ENCODE measurements around the gene FCRLB.
"Not testable (repeated sequence)": the region's sequence is repeated elsewhere in the genome, so short reads cannot be mapped to it uniquely, and the experiment has no call there.

FCRLB gene, protein sequence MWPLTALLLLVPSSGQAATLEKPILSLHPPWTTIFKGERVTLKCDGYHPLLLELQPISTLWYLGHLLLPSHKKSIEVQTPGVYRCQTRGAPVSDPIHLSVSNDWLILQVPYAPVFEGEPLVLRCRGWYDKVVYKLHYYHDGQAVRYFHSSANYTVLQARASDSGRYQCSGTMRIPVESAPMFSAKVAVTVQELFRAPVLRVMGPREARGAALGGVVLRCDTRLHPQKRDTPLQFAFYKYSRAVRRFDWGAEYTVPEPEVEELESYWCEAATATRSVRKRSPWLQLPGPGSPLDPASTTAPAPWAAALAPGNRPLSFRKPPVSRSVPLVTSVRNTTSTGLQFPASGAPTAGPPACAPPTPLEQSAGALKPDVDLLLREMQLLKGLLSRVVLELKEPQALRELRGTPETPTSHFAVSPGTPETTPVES

DNA sequence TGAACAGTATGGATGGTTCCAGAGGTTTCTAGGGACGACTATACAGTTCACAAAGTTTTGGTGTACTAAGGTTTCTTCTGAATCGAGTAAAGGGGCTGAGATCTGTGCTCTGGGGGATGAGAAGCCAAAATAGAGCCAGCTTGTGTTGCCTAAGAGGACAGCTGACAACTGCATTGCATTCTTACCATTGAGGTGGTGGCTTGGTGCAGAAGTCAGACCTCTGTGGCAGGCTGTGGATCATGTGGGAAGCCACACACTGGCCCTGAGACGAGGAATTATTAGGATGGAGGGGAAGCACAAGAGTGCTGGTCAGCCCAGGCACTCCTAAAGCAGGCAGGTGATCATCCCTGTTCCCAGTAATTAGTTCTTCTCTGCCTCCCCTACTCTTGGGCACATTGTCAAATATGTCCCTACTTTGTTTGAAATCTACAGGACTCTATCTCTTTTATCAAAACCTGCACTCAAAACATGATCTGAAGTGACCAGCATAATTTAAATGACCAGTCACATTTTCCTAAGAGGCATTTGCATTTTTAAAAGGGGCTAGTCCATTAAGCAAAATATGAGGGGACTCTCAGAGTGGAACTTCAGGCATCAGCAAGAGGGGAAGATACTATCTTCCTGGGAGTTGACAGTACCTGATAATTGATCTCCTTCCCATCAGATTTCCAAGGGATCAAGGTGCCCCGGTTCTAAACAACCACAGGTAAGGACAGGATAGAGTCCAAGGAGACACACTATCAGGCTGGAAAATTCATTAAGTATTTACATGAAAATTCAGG, at the start of gene FCRLB:
TSS of gene FCRLB (plus strand) at position 589 of the 782 bp plus-strand sequence. CDS start 1,129 bp downstream, outside the sequence.
- DNase-seq, result no peak

DNA sequence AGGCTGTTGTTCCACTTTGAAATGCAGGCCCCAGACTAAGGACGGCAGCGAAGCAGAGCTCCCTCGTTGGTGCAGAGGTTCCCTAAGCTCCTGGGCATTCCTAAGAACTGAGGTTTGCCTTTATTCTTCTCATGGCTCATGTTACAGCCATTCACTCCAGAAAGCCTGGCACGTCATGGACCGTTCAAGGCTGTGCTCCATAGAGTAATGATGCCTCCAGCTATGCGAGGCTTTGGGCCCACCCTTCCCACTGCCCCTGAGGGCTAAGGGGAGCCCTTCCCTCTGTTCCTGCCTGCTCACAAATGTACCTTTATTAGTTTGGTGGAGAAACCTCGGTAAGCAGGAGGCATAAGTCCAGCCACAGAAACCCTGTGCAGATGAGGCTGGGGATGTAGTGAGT, 47.9 kb upstream of the FCRLB start:
- not testable (repeated sequence) for DNase-seq

DNA sequence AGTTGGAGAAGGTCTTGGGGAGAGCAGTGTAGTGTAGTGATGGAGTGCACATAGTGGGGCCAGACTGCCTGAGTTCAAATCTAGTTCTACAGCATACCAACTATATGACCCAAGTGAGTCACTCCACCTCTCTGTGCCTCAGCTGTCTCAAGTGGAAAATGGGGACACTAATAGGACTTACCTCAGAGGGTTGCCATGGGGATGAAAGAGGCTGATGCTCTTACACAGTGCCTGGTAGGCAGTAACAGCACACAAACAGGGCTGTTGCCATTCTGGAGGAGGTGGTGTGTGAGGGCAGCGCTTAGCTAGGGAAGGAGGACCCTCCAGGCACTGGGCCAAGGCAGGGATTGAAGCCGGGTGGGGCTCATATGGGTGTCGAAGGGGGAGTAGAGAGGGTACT, 46.9 kb upstream of the FCRLB start:
- not testable (repeated sequence) for DNase-seq

DNA sequence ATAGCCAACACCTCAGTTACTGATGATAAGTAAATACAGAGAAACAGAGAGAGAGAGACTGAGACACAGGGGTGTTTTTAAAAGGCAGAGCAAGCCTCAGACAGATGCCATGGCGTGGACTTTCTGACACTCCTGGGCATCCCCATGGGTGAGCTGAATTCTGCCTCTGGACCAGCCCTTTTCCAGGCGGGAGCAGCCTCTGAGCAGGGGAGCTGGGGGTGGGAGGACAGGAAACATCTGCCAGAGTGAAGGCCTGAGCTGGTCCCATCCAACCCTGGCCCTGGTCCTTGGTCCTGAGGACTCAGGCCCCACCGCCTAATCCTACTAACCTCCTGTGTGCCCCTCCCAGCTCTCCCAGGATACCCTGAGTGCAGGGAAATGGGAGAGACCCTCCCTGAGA, 46.4 kb upstream of the FCRLB start:
- not testable (repeated sequence) for DNase-seq

DNA sequence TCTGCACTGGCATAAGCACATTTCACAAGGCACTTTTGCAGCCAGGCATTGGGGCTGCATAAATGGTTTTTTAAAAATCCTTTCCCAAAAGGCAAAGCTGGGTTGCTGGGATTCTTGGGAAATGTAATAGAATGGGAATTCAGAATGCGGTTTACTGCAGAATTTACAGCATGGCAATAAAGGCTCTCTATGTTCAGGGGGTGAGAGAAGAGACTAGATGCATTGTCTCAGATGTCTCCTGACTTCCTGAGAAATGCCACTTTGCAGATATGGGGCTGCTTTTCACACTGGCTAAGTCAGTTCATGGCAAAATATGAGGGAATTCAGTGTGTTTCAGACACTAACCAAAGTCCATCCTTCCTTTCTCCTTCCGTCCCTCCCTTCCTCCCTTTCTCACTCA, 44.9 kb upstream of the FCRLB start:
- DNase-seq, result no peak

DNA sequence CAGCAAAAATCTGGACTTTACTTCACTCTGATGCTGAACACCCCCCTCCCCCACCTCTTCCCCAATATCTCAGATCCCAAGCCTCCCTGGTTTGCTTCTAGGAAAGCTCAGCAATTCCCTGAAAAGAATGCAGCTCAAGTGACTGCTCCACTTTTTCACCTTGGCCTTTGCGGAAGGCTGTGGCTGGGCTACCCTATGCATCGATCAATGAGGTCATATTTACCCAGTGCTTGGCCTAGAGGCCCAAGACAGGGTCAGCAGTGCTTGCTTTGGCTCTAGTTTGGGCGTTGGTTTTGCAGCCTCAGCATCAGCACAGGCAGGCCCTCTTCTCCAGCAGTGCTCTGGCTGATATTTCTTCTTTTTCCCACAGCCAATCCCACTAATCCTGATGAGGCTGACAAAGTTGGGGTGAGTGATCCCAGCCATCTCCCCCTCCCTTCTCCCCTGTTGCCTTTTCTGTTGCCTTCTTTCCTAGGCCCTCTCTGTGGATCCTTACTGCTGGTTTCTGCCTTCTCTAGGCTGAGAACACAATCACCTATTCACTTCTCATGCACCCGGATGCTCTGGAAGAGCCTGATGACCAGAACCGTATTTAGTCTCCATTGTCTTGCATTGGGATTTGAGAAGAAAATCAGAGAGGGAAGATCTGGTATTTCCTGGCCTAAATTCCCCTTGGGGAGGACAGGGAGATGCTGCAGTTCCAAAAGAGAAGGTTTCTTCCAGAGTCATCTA, 44.2 kb upstream of the FCRLB start:
- no peak for DNase-seq

DNA sequence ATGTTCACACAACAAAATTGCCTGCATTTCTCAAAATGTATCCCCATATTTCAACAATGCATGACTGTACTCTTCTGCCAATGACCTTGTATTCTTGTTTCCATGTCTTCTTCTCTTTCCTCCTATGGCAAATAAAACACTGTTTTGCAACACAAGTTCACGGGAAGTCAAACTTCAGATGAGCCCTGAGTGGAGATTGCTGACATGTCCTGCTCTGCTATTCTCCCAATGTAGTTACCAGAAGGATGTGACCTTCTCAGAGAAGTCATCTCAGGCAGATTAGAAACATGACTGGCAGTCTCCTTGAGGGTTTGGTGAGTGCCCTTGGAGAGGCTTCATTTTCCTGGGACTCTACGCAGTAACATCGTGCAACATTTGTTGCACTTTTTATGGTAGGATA, 42.8 kb upstream of the FCRLB start:
- no peak for DNase-seq

DNA sequence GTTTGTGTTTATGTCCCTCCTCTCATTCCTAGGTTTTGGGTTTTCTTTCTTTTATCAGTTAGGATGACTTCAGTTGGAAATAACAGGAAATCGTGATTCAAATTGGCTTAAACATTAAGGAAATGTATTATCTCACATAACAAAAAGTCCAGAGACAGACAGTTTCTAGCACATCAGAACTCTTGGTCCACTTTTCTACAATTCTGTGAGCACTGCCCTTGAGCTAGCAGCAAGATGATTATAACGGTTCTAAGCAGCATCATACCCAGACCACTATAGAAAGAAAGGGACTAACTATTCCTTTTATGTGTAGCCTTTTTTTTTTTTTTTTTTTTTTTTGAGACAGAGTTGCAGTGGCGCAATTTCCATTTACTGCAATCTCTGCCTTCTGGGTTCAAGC, 39.5 kb upstream of the FCRLB start:
- no peak for DNase-seq

DNA sequence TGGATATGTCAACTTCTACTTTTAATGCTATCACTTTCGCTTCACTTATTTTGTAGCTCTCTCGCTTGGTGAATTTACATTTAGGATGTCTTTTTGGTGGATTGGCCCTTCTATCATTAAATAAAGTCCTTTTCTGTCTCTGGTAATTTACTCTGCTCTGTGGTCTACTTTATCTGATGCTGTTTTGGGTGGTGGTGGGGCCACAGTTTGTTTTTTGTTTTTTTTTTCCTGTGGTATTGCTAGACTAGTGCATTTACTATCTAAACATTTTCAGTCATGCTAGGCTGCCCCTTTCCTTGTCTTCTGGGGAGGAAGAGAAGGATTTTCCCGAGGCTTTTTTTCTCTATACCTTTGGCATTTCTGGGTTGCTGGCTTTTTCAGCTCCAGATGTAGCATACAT, 32.4 kb upstream of the FCRLB start:
- no peak for DNase-seq

DNA sequence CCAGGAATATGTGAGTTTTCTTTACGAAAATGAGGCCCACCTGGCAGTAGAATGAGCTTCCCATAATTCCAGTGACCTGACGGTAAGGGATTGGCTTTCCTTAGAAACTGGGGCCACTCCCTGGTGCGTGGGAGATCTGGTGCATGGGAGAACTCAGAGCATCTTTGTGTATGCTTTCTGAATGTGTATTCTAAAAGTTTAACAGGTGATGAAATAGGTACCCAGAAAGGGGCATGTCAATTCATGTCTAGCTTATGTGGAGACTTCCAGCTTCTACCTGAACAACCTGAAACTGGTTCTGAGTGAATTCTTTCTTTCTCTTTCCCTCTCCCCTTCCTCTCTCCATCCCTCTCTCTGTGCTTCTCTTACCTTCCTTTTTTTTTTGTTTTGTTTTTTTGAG, 29.5 kb upstream of the FCRLB start:
- DNase-seq, result no peak

DNA sequence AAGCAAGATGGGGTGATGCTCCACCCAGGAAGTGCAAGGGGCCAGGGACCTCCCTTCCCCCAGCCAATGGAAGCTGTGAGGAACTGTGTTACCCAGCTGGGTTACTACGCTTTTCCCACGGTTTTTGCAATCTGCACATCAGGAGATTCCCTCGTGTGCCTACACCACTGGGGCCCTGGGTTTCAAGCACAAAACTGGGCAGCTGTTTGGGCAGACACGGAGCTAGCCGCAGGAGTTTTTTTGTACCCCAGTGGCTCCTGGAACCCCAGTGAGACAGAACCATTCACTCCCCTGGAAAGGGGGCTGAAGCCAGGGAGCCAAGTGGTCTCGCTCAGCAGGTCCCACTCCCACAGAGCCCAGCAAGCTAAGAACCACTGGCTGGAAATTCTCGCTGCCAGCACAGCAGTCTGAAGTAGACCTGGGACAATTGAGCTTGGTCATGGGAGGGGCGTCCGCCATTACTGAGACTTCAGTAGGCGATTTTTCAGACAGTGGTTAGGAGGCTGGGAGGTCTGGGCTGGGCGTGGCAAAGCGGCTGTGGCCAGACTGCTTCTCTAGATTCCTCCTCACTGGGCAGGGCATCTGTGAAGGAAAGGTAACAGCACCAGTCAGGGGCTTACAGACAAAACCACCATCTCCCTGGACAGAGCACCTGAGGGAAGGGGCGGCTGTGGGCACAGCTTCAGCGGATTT, 28.2 kb upstream of the FCRLB start:
- DNase-seq, result not testable (repeated sequence)

DNA sequence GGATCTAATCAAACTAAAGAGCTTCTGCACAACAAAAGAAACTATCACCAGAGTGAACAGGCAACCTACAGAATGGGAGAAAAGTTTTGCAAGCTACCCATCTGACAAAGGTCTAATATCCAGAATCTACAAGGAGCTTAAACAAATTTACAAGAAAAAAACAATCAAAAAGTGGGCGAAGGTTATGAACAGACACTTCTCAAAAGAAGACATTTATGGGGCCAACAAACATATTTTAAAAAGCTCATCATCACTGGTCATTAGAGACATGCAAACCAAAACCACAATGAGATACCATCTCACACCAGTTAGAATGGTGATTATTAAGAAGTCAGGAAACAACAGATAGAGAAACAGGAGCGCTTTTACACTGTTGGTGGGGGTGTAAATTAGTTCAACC, 23.0 kb upstream of the FCRLB start:
- not testable (repeated sequence) for DNase-seq

DNA sequence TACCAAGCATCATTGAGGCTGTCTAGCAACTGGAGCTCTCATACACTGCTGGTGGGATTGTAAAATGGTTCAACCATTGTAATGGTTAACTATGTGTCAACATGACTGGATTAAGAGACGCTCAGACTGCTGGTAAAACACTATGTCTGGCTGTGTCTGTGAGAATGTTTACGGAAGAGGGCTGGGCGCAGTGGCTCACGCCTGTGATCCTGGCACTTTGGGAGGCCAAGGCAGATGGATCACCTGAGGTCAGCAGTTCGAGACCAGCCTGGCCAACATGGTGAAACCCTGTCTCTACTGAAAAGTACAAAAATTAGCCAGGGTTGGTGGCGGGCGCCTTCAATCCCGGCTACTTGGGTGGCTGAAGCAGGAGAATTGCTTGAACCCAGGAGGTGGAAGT, 19.1 kb upstream of the FCRLB start:
- no peak for DNase-seq

DNA sequence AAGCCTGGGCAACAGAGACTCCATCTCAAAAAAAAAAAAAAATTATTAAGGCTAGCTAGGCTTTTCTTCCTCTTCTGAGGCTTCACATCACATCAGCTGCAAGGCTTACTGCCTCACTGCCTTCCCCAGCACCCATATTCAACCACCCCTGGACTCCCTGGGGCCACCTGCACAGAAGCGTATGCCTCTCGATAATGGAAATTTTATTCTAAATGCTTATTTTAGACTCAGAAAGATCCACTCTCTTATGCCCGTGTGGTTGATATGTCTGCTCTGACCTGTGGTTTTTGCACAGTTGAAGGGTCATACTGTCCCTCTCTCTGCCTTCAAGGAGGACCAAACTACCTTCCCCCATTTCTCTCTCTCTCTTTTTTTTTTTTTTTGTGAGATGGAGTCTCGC, 15.8 kb upstream of the FCRLB start:
- no peak for DNase-seq

DNA sequence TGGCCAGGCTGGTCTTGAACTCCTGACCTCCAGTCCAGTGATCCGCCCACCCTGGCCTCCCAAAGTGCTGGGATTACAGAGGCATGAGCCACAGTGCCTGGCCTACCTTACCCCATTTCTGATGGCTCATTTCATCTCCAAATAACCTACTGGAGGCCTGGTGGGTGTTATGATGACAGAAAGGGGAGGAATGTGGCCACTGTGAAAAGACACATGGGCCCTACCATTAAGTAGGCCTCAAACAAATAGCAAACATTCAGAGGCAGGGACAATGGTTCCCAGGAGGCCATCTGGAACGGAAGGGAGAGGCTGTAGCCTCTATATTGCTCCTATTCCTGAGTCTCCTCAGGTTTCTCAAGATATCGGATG, 15.2 kb upstream of the FCRLB start:
- DNase-seq, result no peak

DNA sequence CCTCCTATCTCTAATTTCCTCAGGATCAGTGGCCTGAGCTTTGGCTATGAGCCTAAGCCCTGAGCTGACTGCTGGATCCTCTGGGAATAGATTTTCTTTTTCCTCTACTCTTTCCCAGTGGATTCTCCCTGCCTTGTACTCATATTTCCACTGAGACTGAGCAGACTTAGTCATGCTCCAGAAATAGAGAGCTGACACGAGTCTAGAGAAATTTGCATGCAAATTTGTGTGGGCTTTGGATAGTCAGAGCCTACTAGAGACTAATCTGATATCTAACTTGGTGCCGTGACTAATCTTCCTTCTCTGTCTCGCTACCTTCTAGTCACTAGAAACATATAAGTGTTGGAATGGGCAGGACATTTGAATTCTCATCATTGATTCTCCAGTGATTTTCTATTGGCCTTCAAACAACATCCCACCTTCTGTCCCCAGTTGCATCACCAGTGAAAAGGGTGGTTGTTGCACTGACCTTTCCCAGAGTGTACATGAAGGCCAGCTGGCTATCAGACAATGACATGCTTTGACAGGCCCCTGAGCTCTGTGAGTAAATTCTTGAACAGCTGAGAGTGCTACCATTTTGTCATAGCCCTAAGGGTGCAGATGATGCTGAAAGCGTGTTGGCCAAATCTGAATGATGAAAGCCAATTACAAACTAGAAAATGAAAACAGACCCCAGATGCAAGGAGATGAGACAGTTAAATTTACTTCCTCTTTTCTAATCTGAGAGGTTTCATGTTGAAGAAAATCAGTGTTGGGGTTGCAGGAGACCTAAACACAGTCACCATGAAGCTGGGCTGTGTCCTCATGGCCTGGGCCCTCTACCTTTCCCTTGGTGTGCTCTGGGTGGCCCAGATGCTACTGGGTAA, 14.6 kb upstream of the FCRLB start, which contains the start of gene FCRLA:
TSS of gene FCRLA (plus strand) at position 748 of the 866 bp plus-strand sequence. CDS start at position 784, 36 bp downstream.
- peak; percentile 27 for DNase-seq

DNA sequence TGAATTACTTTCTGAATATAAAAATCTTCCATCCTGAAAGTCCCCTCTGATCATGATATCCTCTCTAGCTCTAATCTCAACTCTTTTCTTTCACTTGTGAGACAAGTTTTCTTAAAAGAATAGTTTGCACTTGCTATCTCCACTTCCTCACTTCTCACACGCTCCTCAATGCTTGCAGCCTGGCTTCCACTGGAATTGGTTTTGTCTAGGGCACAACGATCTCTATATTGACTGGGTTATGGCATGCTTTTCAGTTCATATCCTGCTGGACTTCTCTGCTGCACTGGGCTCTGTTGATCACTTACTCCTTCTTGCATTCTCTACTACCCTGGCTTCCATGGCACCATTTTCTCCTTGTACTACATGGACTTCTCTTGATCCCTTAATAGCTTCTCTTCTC, 13.8 kb upstream of the FCRLB start:
- no peak for DNase-seq

DNA sequence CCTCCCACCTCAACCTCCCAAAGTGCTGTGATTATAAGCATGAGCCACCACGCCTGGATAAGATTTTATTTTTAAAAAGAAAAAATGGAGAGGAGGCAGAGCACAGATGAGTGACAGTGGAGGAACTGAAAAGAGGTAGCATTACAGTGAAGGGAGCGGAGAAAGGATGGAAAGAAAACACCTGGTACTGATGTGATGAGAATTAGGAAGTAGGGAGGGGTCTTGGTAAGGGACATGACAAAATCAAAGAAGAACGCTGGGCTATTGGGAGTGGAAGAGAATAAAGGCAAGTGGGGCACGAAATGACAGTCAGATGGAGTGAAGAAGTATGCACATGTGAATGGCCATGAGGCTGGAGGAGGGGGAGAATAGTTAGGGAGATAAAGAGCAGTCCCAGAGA, 12.0 kb upstream of the FCRLB start:
- DNase-seq, result no peak

DNA sequence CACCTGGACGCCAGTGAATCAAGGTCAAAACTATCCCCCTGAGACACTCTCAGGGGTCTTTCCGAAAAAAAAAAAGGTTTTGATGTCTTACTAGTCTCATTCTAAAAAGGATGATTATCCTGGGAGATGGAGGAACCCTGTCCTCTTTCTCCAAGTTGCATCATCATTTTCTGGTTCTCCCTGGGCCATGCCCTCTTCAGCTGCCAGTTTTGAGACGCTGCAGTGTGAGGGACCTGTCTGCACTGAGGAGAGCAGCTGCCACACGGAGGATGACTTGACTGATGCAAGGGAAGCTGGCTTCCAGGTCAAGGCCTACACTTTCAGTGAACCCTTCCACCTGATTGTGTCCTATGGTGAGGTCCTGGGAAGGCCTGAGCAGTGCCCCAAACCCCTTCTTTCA, 10.8 kb upstream of the FCRLB start:
- DNase-seq, result no peak

DNA sequence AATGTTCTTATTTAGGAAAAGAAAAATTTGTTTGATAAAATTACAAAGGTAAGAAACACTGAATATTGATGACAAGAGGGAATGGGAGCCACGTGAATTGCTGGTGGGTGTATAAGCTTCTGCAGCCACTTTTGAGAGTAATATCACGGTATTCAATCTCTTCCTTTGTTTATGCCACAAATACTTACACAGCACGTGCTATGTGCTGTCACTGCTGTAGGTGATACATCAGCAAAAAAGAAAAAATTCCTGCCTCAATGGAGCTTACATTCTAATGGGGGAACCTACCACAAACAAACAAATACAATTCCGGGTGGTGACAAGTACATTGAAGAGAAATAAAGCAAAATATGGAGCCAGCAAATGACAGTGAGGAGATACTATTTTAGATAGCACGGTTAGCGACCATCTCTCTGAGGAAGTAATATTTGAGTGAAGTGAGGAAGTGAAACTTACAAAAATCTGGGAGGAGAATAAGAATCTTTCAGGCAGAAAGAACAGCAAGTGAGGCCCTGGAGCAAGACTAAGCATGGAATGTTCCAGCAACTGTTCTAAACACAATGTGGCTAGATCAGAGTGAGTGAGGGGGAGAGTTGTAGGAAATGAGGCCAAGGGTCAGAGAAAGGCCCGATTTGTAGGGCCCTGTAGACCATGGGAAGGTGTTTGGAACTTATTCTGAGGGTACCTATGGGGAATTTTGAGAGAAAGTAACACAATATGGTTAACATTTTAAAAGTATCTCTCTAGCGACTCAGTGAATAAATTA, 2.6 kb upstream of the FCRLB start:
- no peak for DNase-seq

DNA sequence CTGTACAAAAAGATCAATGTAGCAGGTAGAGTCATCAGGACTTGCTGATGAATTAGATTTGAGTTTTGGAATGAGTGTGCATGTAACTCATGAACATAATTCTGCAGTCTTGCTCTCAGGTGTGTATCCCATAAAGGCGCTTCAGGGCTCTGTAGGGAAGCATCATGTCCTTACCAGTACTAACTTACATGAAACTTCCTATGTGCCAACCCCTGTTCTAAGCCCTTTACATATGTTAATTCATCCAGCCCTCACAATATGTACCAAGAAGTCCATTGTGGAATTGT, 2.1 kb upstream of the FCRLB start:
- DNase-seq, result no peak
